Right lobe of liver (tissue), 6 donors: ENCODE data around the gene CATSPER3. TPM values are rescaled to one million over a fixed set of nuclear protein-coding genes. Genes with fewer than 3 reads are reported as not detected.
A peak's percentile ranks its signal among the peaks of the same experiment; 100 is the strongest.

Experiments used
- ATAC-seq, 4 donors: fragments of 200-7000 bp; cut with Tn5 transposase; one replicate each; pipeline ENCODE4 v1.9.1; 2020; ENCODE audit warnings: mild to moderate bottlenecking in 4 of 4, moderate library complexity in 4 of 4
- DNase-seq, 3 donors: peaks; one replicate each; pipeline ENCODE4 v3.0.0-alpha.2; 2020
- H3K27ac ChIP-seq, 3 donors: fragments of 200-600 bp; one replicate each; pipeline ENCODE4 v1.8.0; 2022
- H3K27me3 ChIP-seq, 2 donors: fragments of 200-600 bp; one replicate each; pipeline ENCODE4 v1.8.0; 2022
- H3K36me3 ChIP-seq, 4 donors: fragments of 200-600 bp; sonication (generic) in 1 of 4; one replicate each; pipeline versions ENCODE4 v1.5.1 to v1.8.0; 2017 to 2022; ENCODE audit warnings: control low read depth in 1 of 4
- H3K4me1 ChIP-seq, 4 donors: fragments of 200-600 bp; sonication (generic) in 1 of 4; one replicate each; pipeline versions ENCODE4 v1.5.1 to v1.8.0; 2017 to 2022; ENCODE audit warnings: control low read depth in 1 of 4
- H3K4me3 ChIP-seq, 3 donors: fragments of 200-600 bp; one replicate each; pipeline ENCODE4 v1.8.0; 2022
- H3K9me3 ChIP-seq, 4 donors: fragments of 200-600 bp; sonication (generic) in 1 of 4; one replicate each; pipeline versions ENCODE4 v1.5.1 to v1.8.0; 2017 to 2022; ENCODE audit warnings: control low read depth in 1 of 4
- CTCF ChIP-seq, 4 donors: fragments of 200-600 bp in 3 of 4; fragments of 450-650 bp in 1 of 4; IDR thresholded peaks; one replicate each; pipeline versions ENCODE4 v1.5.1 to v1.8.0; 2016 to 2022; ENCODE audit warnings: antibody characterized with exemption in 4 of 4, mild to moderate bottlenecking in 2 of 4
- POLR2A ChIP-seq: fragments of 450-650 bp; IDR thresholded peaks from one replicate; pipeline ENCODE4 v1.6.1; 2017; ENCODE audit warnings: antibody characterized with exemption, mild to moderate bottlenecking
- WGBS: methylation state at CpG from one replicate; pipeline ENCODE4 v1.1.6; 2018; ENCODE audit warnings: low coverage, low lambda C conversion rate; ENCODE audit not compliant: insufficient coverage; ENCODE audit errors: missing lambda C conversion rate; 5-methylcytosine and 5-hydroxymethylcytosine counted together
- intact Hi-C, 2 donors: fragments of 100-400 bp; cut with DNase I; formaldehyde crosslinking; loops; one replicate each; pipeline versions ENCODE4 v1.11.2 to v1.14.1; 2022
- total RNA-seq, 6 experiments: library from RNA; depleted of rRNA in 2 of 6; stranded (reverse); fragments of >200 nt in 2 of 6; fragmentation: NEBNext Ultra II Directional in 3 of 6; extraction: Animal tissue kit (Norgen Biotek cat#: 25700) in 3 of 6; gene quantifications; one replicate each; pipeline versions ENCODE4 v1.1.0 to v1.2.4, GENCODE V29; 2016 to 2023
- donor health status: DM: no; HTN: yes; CAD: no.
- donor health status: DM: no; HTN: no; CAD: no.
- donor health status: DM: no; HTN: no; CAD: no.
- donor health status: DM: no; HTN: yes; CAD: no.
- donor health status: DM: no; HTN: yes; CAD: no.

Gene CATSPER3
- total RNA-seq, 6 experiments from 2014 or later = 0.29 to 1.1 (median 0.81) TPM; not detected in 2

DNA sequence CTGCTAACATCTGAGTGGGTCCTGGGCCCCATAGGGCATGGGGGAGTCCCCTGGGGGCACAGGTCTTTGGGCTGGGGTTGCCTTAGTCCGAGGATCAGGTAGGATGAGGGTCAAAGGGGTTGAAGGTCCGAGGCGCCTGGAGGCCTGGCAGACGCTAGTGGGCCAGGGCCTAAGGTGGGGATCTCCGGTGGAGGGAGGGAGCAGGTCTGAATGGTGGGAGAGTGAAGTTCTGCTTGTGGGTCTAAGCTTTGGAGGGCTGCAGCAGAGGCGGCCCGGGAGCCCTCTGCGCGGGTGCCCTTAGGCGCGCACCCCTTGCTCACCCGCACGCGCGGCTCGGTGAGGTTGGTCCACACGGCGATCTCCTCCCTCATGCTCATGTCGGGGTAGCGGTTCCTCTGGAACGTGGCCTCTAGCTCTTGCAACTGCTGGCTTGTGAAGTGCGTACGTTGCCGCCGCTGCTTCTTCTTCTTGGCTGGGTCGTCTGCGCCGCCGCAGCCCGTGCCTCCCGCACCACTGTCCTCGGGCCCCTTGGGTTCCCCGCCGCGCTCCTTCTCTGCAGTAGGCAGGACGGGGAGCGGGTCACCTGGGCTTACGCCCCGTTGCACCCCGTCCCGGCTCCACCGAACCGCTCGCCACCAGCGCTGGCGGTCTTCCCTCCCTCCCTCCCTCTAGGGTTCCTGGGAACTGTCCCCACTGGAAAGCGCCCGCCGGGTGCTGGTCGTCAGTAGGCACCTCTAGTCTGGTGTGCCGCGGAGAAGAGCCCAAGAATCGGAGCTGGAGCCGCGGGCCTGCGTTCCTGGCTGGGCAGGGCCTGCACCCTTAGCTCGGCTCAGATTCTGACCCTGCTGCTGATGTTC lies 63.5 kb downstream of the CATSPER3 start:
- Histone ChIP-seq H3K9me3 (no peaks in the 10 kb centered on the region), H3K36me3 (no peaks in the 10 kb centered on the region), H3K4me1 (peaks cover 0 to 31% (median 2%) of the 10 kb centered on the region in 4 donors), H3K27me3 (peaks cover 20 to 62% of the 10 kb centered on the region in 2 donors), H3K27ac (no peak overlapping the region), H3K4me3 (peak overlapping the region; percentile 19 to 31 (median 29))
- 4% methylated on average over 17 of the region's 57 CpGs for WGBS
- intact Hi-C loops = no loop called here
- ATAC-seq (peak; percentile 4 to 42 (median 19)), DNase-seq (peak in 1 of 3 donors; percentile 6)
- no peak for TF ChIP-seq CTCF (IDR thresholded peaks at IDR 0.05)
- no peak for TF ChIP-seq POLR2A

GRCh38 chr5:135031813-135032694 lies 64.3 kb downstream of the CATSPER3 start:
- Histone ChIP-seq H3K4me3 (no peak overlapping the region), H3K27ac (no peak overlapping the region), H3K9me3 (no peaks in the 10 kb centered on the region), H3K27me3 (peaks cover 20 to 62% of the 10 kb centered on the region in 2 donors), H3K4me1 (peaks cover 0 to 31% (median 2%) of the 10 kb centered on the region in 4 donors), H3K36me3 (no peaks in the 10 kb centered on the region)
- WGBS = 22% methylated on average over 15 of the region's 15 CpGs
- DNase-seq = peak in 1 of 3 donors; percentile 8
- intact Hi-C loops = no loop called here
- TF ChIP-seq POLR2A (no peak), CTCF (IDR thresholded peaks at IDR 0.05) (no peak)
- ATAC-seq = no peak

- Histone ChIP-seq H3K4me1 (peaks cover 0 to 31% (median 2%) of the 10 kb centered on the region in 4 donors), H3K9me3 (no peaks in the 10 kb centered on the region), H3K27me3 (peaks cover 20 to 62% of the 10 kb centered on the region in 2 donors), H3K36me3 (no peaks in the 10 kb centered on the region), H3K4me3 (no peak overlapping the region), H3K27ac (no peak overlapping the region)
- TF ChIP-seq CTCF (IDR thresholded peaks at IDR 0.05) = no peak
- no peak for TF ChIP-seq POLR2A
- DNase-seq = no peak
- ATAC-seq = no peak
- intact Hi-C loops = no loop called here
- 7% methylated on average over 8 of the region's 18 CpGs for WGBS
Observed at GRCh38 chr5:135032695-135032998, 64.9 kb downstream of the CATSPER3 start.

- TF ChIP-seq CTCF (IDR thresholded peaks at IDR 0.05) (no peak), POLR2A (no peak)
- 9% methylated on average over 34 of the region's 89 CpGs for WGBS
- intact Hi-C loops = no loop called here
- H3K27me3 ChIP-seq = peaks cover 22 to 62% of the 10 kb centered on the region in 2 donors
- DNase-seq (peak in 2 of 3 donors; percentile 36 to 42), ATAC-seq (peak; percentile 23 to 45 (median 34))
- no peaks in the 10 kb centered on the region for H3K9me3 ChIP-seq
- H3K4me3 ChIP-seq = peak overlapping the region; percentile 11 to 38 (median 22)
- peaks cover 0 to 31% (median 2%) of the 10 kb centered on the region in 4 donors for H3K4me1 ChIP-seq
- H3K36me3 ChIP-seq = no peaks in the 10 kb centered on the region
- no peak overlapping the region for H3K27ac ChIP-seq
Observed at GRCh38 chr5:135032999-135033861, 65.5 kb downstream of the CATSPER3 start.
